Measurements from ENCODE around the gene RELN. TPM values are rescaled to one million over a fixed set of nuclear protein-coding genes. Genes with fewer than 3 reads are reported as not detected.
A peak's percentile ranks its signal among the peaks of the same experiment; 100 is the strongest.

The RELN gene
- total RNA-seq, 1 experiment from 2014 or later, result 8.0 TPM

DNA sequence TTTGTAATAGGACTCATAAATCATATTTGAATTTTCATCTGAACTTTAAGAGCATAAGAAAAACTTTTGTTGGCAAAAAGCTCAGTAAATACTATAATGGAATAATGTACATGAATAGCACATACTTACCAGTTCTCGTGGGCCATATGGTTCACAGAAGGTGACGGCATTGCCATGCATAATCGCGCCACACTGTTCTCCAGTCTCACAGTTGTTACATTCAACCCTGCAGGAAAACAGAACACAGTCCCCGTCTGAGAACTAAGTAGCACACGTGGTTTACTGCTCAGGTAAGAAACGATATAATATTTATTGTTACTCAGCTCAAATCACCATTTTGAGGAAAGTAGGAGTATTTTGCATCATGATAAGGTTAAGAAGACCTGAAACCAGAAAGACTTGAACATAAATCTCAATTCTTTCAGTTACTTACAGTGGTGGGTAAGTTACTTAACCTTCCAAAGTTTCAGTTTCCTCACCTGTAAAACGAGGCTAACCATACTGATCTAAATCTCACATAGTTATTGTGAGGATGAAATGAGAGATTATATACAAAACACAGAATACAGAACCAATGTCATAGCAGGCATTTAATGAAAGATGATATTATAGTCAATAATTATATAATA is 261.4 kb downstream of the RELN start:
- Histone ChIP-seq H3K27me3 (ENCODE audit: low read length) (no peaks in the 10 kb centered on the region), H3K4me3 (ENCODE audit: low read length) (no peak overlapping the region), H2AFZ (ENCODE audit: low read length) (no peak overlapping the region), H3K36me3 (ENCODE audit: low read depth, low read length) (no peaks in the 10 kb centered on the region), H4K20me1 (ENCODE audit: low read length) (no peaks in the 10 kb centered on the region), H3K9ac (ENCODE audit: low read length) (no peak overlapping the region), H3K9me3 (ENCODE audit: low read length) (no peaks in the 10 kb centered on the region), H3K9me2 (replicated peaks; ENCODE audit: low read length) (no peaks in the 10 kb centered on the region), H3K4me1 (ENCODE audit: insufficient read depth, low read length) (no peaks in the 10 kb centered on the region), H3K27ac (ENCODE audit: low read length) (no peak overlapping the region), H3F3A (ENCODE audit: low read length, unreplicated experiment) (no peaks in the 10 kb centered on the region), H3K79me2 (ENCODE audit: low read length) (no peaks in the 10 kb centered on the region), H3K4me2 (ENCODE audit: low read length) (no peak overlapping the region)
- ChIA-PET POLR2A (ENCODE audit: unreplicated experiment) (no interaction called here), CTCF (no interaction called here)
- DNase-seq (no peak), ATAC-seq (no peak)
- BruUV-seq (replicated peaks), result no TSS peak
- intact Hi-C loops (cut with micrococcal nuclease), result no loop called here
- TF ChIP-seq, protein P1, sequence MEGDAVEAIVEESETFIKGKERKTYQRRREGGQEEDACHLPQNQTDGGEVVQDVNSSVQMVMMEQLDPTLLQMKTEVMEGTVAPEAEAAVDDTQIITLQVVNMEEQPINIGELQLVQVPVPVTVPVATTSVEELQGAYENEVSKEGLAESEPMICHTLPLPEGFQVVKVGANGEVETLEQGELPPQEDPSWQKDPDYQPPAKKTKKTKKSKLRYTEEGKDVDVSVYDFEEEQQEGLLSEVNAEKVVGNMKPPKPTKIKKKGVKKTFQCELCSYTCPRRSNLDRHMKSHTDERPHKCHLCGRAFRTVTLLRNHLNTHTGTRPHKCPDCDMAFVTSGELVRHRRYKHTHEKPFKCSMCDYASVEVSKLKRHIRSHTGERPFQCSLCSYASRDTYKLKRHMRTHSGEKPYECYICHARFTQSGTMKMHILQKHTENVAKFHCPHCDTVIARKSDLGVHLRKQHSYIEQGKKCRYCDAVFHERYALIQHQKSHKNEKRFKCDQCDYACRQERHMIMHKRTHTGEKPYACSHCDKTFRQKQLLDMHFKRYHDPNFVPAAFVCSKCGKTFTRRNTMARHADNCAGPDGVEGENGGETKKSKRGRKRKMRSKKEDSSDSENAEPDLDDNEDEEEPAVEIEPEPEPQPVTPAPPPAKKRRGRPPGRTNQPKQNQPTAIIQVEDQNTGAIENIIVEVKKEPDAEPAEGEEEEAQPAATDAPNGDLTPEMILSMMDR (conservative IDR thresholded peaks at IDR 0.05; ENCODE audit: low read depth, low read length), result no peak
- no peak for TF ChIP-seq EZH2phosphoT487 (IDR thresholded peaks at IDR 0.05; ENCODE audit: borderline replicate concordance, low read length)
- TF ChIP-seq EZH2 (IDR thresholded peaks at IDR 0.05; ENCODE audit: low read length, unreplicated experiment), result no peak

DNA sequence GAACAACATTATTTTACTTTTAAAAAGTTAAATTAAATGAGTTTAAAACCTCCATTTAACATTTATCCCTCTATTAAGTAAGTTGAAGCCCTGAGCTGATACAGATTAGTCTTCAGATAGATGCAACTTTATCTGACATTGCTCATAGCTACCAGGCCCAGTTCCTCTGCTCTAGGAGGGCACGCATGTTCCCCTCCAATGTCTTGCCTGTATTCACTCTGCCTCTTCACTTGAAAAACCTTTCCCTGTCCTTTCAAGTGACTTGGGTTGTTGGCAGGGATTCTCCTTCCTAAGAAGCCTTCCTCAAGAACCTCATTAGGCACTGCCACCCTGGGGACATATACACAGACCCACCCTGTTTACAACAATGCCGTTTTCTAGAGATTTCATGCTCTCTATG is 270.4 kb downstream of the RELN start:
- Histone ChIP-seq H3K4me3 (ENCODE audit: low read length) (no peak overlapping the region), H3K9ac (ENCODE audit: low read length) (peak overlapping the region; percentile 14; the same call in 1 of the 2 replicates), H3K27ac (ENCODE audit: low read length) (peak overlapping the region; percentile 79), H3K36me3 (ENCODE audit: low read depth, low read length) (no peaks in the 10 kb centered on the region), H3K4me1 (ENCODE audit: insufficient read depth, low read length) (peaks cover 25% of the 10 kb centered on the region), H3K27me3 (ENCODE audit: low read length) (no peaks in the 10 kb centered on the region), H3F3A (ENCODE audit: low read length, unreplicated experiment) (peaks cover 13% of the 10 kb centered on the region), H4K20me1 (ENCODE audit: low read length) (no peaks in the 10 kb centered on the region), H3K9me3 (ENCODE audit: low read length) (no peaks in the 10 kb centered on the region), H2AFZ (ENCODE audit: low read length) (peak overlapping the region; percentile 47; the same call in 1 of the 2 replicates), H3K4me2 (ENCODE audit: low read length) (peak overlapping the region; percentile 43), H3K9me2 (replicated peaks; ENCODE audit: low read length) (0 out of 2 replicates have a peak, but pooled peaks cover 3% of the 10 kb centered on the region), H3K79me2 (ENCODE audit: low read length) (no peaks in the 10 kb centered on the region)
- CTCF ChIA-PET, result no interaction called here
- TSS peak; percentile 99 for BruUV-seq (replicated peaks)
- POLR2A ChIA-PET (ENCODE audit: unreplicated experiment), result interaction anchor here (0.6 kb wide), 1 partner anchor 32 kb away, joined by 7 read pairs; no protein-coding TSS in a partner anchor
- DNase-seq, result no peak
- ATAC-seq, result peak; percentile 61
- intact Hi-C loops (cut with micrococcal nuclease), result loop anchor here (2.0 kb wide), 1 partner anchor 76 kb away; no protein-coding TSS in a partner anchor
- TF ChIP-seq, protein P1 (conservative IDR thresholded peaks at IDR 0.05; ENCODE audit: low read depth, low read length), result no peak
- TF ChIP-seq EZH2phosphoT487 (IDR thresholded peaks at IDR 0.05; ENCODE audit: borderline replicate concordance, low read length), result no peak
- no peak for TF ChIP-seq EZH2 (IDR thresholded peaks at IDR 0.05; ENCODE audit: low read length, unreplicated experiment)

DNA sequence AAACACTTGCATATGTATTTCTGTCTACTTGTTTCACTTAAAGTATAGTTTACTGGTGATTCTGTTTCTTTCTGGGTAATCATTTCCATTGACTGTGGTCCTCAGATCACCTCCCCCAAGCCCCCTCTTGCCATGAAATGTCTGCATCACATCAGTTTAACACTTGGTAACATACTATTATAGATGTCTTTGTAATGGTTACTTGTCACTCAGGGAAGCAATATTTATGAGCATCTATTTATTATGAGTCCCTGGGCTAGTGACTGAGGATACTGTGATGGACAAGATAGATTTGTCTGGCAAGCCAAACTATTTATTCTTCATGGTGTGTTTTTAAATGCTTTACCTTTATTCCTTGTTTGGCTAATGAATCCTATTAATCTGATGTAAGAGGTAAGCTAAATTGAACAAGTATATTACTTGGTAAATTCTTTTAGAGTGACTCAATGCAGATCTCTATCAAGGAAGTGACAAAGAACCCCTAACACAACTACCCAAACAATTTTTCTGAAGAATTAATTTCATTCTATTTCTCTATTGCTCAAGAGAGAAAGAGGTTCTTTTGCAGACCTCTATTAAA is 270.9 kb downstream of the RELN start:
- TSS peak; percentile 89 for BruUV-seq (replicated peaks)

More for the DNA sequence above, 270.9 kb downstream of the RELN start:
- ChIA-PET CTCF (no interaction called here), POLR2A (ENCODE audit: unreplicated experiment) (interaction anchor here (0.6 kb wide), 1 partner anchor 33 kb away, joined by 7 read pairs; no protein-coding TSS in a partner anchor)
- H3K27ac ChIP-seq (ENCODE audit: low read length), result peak overlapping the region; percentile 79
- no peaks in the 10 kb centered on the region for H3K9me3 ChIP-seq (ENCODE audit: low read length)
- H2AFZ ChIP-seq (ENCODE audit: low read length), result 0 out of 2 replicates have a peak overlapping the region, but pooled peaks have one; percentile 47
- H3K4me2 ChIP-seq (ENCODE audit: low read length), result peak overlapping the region; percentile 57
- intact Hi-C loops (cut with micrococcal nuclease), result loop anchor here (1.0 to 2.0 kb wide), 2 partner anchors 76 to 125 kb away; no protein-coding TSS in a partner anchor
- H3K4me1 ChIP-seq (ENCODE audit: insufficient read depth, low read length), result peaks cover 25% of the 10 kb centered on the region
- TF ChIP-seq EZH2 (IDR thresholded peaks at IDR 0.05; ENCODE audit: low read length, unreplicated experiment) (no peak), EZH2phosphoT487 (IDR thresholded peaks at IDR 0.05; ENCODE audit: borderline replicate concordance, low read length) (no peak)
- TF ChIP-seq, protein P1 (conservative IDR thresholded peaks at IDR 0.05; ENCODE audit: low read depth, low read length), result no peak
- DNase-seq, result peak; percentile 75
- no peaks in the 10 kb centered on the region for H4K20me1 ChIP-seq (ENCODE audit: low read length)
- H3K9ac ChIP-seq (ENCODE audit: low read length), result no peak overlapping the region
- 0 out of 2 replicates have a peak, but pooled peaks cover 3% of the 10 kb centered on the region for H3K9me2 ChIP-seq (replicated peaks; ENCODE audit: low read length)
- no peak overlapping the region for H3K4me3 ChIP-seq (ENCODE audit: low read length)
- peak; percentile 88 for ATAC-seq
- no peaks in the 10 kb centered on the region for H3K27me3 ChIP-seq (ENCODE audit: low read length)
- no peaks in the 10 kb centered on the region for H3K79me2 ChIP-seq (ENCODE audit: low read length)
- no peaks in the 10 kb centered on the region for H3K36me3 ChIP-seq (ENCODE audit: low read depth, low read length)
- H3F3A ChIP-seq (ENCODE audit: low read length, unreplicated experiment), result peaks cover 13% of the 10 kb centered on the region
